Neural progenitor cell (in vitro differentiated cells): ENCODE data around the gene DIAPH2. TPM values are rescaled to one million over a fixed set of nuclear protein-coding genes. Genes with fewer than 3 reads are reported as not detected.
A peak's percentile ranks its signal among the peaks of the same experiment; 100 is the strongest.

ENCODE experiments used
- DNase-seq: peaks from one replicate; pipeline ENCODE4 v3.0.0-alpha.2; 2016; ENCODE audit warnings: low spot score
- H2AFZ ChIP-seq: fragments of 200-600 bp; sonication (generic); replicated peaks from 2 replicates; pipeline ENCODE4 v1.6.1; 2016; ENCODE audit warnings: antibody characterized with exemption
- H3F3A ChIP-seq: fragments of 200-600 bp; sonication (generic); 2 replicates; pipeline ENCODE4 v1.6.1; 2016; ENCODE audit warnings: antibody characterized with exemption, low read depth
- H3K27ac ChIP-seq: fragments of 200-600 bp; sonication (generic); 2 replicates; pipeline ENCODE4 v1.5.1; 2016; ENCODE audit warnings: mild to moderate bottlenecking
- H3K27me3 ChIP-seq: fragments of 200-600 bp; sonication (generic); 2 replicates; pipeline ENCODE4 v1.6.1; 2016; ENCODE audit warnings: mild to moderate bottlenecking, moderate library complexity
- H3K36me3 ChIP-seq: fragments of 200-600 bp; sonication (generic); 2 replicates; pipeline ENCODE4 v1.5.1; 2016
- H3K4me1 ChIP-seq: fragments of 200-600 bp; sonication (generic); 2 replicates; pipeline ENCODE4 v1.6.1; 2016; ENCODE audit warnings: mixed run types
- H3K4me2 ChIP-seq: fragments of 200-600 bp; sonication (generic); 2 replicates; pipeline ENCODE4 v1.6.1; 2016
- H3K4me3 ChIP-seq: fragments of 200-600 bp; sonication (generic); 2 replicates; pipeline ENCODE4 v1.5.1; 2016
- H3K79me2 ChIP-seq: fragments of 200-600 bp; sonication (generic); 2 replicates; pipeline ENCODE4 v1.6.1; 2016; ENCODE audit warnings: low read depth
- H3K9ac ChIP-seq: fragments of 200-600 bp; sonication (generic); 2 replicates; pipeline ENCODE4 v1.6.1; 2016
- H3K9me3 ChIP-seq: fragments of 200-600 bp; sonication (generic); 2 replicates; pipeline ENCODE4 v1.5.1; 2016; ENCODE audit warnings: low read depth
- H4K20me1 ChIP-seq: fragments of 200-600 bp; sonication (generic); 2 replicates; pipeline ENCODE4 v1.6.1; 2016; ENCODE audit warnings: low read depth
- H3K27ac Mint-ChIP-seq: 3 replicates; pipeline ENCODE4 v1.8.0; 2021; ENCODE audit warnings: mixed read lengths
- H3K27me3 Mint-ChIP-seq: 2 replicates; pipeline ENCODE4 v1.8.0; 2022; ENCODE audit warnings: low read depth, mild to moderate bottlenecking, inconsistent platforms, moderate library complexity, mixed read lengths; ENCODE audit not compliant: insufficient read depth
- H3K36me3 Mint-ChIP-seq: 3 replicates; pipeline ENCODE4 v1.8.0; 2021; ENCODE audit warnings: mixed read lengths
- H3K4me1 Mint-ChIP-seq: 3 replicates; pipeline ENCODE4 v1.8.0; 2021; ENCODE audit warnings: mixed read lengths
- H3K4me3 Mint-ChIP-seq: 3 replicates; pipeline ENCODE4 v1.8.0; 2021; ENCODE audit warnings: mild to moderate bottlenecking, moderate library complexity, mixed read lengths
- H3K9me3 Mint-ChIP-seq: 3 replicates; pipeline ENCODE4 v1.8.0; 2020; ENCODE audit warnings: mixed read lengths
- EZH2 ChIP-seq: fragments of 200-600 bp; sonication (generic); IDR thresholded peaks from 2 replicates; pipeline ENCODE4 v1.6.1; 2017; ENCODE audit warnings: antibody characterized with exemption, mild to moderate bottlenecking, moderate library complexity
- EZH2phosphoT487 ChIP-seq: fragments of 200-600 bp; sonication (generic); IDR thresholded peaks from 2 replicates; pipeline ENCODE4 v1.6.1; 2017; ENCODE audit warnings: antibody characterized with exemption
- total RNA-seq: library from RNA; depleted of rRNA; stranded (reverse); fragments of >200 nt; gene quantifications from 2 replicates; pipeline ENCODE4 v1.2.3, GENCODE V29; 2015; ENCODE audit warnings: low replicate concordance
- TF ChIP-seq, protein P1 (sequence below): fragments of 200-600 bp; sonication (generic); IDR thresholded peaks from 2 replicates; pipeline ENCODE4 v1.5.1; 2017; ENCODE audit warnings: antibody characterized with exemption, mild to moderate bottlenecking

The DIAPH2 gene
- total RNA-seq, 1 donor from 2014 or later, result 24.0 TPM

DNA sequence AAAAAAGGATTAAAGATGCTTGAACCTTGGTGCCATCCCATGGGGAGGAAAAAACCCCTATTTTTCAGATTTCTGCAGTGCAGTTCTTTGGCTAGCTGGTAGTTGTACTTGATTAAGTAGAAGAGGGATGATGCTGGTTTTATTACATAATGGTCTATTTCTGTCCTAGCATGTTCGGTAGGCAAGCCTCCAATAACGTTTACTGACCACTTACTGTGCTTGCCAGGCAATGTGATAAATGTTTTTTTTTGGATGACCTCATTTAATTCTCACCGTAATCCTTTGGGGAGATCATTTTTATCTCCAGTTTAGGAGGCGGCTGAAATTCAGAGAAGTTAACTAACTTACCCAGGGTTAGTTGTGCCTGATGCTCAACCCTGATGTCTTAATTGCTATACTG is 106.9 kb downstream of the DIAPH2 start:
- Histone ChIP-seq H3K4me3 (no peak overlapping the region), H2AFZ (no peak overlapping the region), H3K9me3 (no peaks in the 10 kb centered on the region), H3K27me3 (no peaks in the 10 kb centered on the region), H3K79me2 (no peaks in the 10 kb centered on the region), H3K36me3 (no peaks in the 10 kb centered on the region), H3K4me1 (no peaks in the 10 kb centered on the region), H3F3A (no peaks in the 10 kb centered on the region), H3K27ac (no peak overlapping the region), H3K4me2 (no peak overlapping the region), H4K20me1 (no peaks in the 10 kb centered on the region), H3K9ac (no peak overlapping the region)
- Mint-ChIP-seq H3K27ac (no peak overlapping the region), H3K9me3 (no peaks in the 10 kb centered on the region), H3K36me3 (no peaks in the 10 kb centered on the region), H3K4me1 (no peaks in the 10 kb centered on the region), H3K27me3 (no peaks in the 10 kb centered on the region), H3K4me3 (no peak overlapping the region)
- DNase-seq, result no peak
- TF ChIP-seq EZH2 (no peak), EZH2phosphoT487 (no peak)
- TF ChIP-seq, protein P1, sequence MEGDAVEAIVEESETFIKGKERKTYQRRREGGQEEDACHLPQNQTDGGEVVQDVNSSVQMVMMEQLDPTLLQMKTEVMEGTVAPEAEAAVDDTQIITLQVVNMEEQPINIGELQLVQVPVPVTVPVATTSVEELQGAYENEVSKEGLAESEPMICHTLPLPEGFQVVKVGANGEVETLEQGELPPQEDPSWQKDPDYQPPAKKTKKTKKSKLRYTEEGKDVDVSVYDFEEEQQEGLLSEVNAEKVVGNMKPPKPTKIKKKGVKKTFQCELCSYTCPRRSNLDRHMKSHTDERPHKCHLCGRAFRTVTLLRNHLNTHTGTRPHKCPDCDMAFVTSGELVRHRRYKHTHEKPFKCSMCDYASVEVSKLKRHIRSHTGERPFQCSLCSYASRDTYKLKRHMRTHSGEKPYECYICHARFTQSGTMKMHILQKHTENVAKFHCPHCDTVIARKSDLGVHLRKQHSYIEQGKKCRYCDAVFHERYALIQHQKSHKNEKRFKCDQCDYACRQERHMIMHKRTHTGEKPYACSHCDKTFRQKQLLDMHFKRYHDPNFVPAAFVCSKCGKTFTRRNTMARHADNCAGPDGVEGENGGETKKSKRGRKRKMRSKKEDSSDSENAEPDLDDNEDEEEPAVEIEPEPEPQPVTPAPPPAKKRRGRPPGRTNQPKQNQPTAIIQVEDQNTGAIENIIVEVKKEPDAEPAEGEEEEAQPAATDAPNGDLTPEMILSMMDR, result no peak

DNA sequence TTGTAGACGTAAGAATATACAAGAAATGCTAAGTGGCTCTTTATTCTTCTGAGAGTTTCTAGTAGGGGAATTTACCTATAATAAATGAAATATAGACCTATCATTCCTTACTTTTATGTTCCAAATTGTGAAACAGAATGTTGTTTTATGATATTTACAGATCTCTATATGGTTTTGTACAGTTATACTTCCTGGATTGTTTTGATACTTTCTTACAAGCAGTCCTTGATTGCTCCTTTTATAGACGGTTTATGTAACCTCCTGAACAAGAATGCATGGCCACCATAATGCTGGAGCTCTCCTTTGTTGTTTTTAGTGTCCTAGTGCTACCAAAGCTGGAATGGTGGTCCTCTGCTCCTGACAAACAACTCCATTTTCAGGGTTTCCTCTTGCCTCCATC is 107.4 kb downstream of the DIAPH2 start:
- H3K9ac ChIP-seq, result no peak overlapping the region
- H3K27ac Mint-ChIP-seq, result no peak overlapping the region
- H3K27me3 ChIP-seq, result no peaks in the 10 kb centered on the region
- no peaks in the 10 kb centered on the region for H3F3A ChIP-seq
- H3K27me3 Mint-ChIP-seq, result no peaks in the 10 kb centered on the region
- no peaks in the 10 kb centered on the region for H3K9me3 ChIP-seq
- no peak overlapping the region for H3K27ac ChIP-seq
- no peak overlapping the region for H3K4me3 Mint-ChIP-seq
- H2AFZ ChIP-seq, result no peak overlapping the region
- H3K4me1 ChIP-seq, result no peaks in the 10 kb centered on the region
- DNase-seq, result no peak
- H3K36me3 ChIP-seq, result no peaks in the 10 kb centered on the region
- H3K4me1 Mint-ChIP-seq, result no peaks in the 10 kb centered on the region
- no peak overlapping the region for H3K4me3 ChIP-seq
- TF ChIP-seq EZH2phosphoT487, result no peak
- no peak for TF ChIP-seq EZH2
- TF ChIP-seq, protein P1, result no peak
- no peaks in the 10 kb centered on the region for H3K36me3 Mint-ChIP-seq
- no peaks in the 10 kb centered on the region for H4K20me1 ChIP-seq
- H3K79me2 ChIP-seq, result no peaks in the 10 kb centered on the region
- no peak overlapping the region for H3K4me2 ChIP-seq
- no peaks in the 10 kb centered on the region for H3K9me3 Mint-ChIP-seq

DNA sequence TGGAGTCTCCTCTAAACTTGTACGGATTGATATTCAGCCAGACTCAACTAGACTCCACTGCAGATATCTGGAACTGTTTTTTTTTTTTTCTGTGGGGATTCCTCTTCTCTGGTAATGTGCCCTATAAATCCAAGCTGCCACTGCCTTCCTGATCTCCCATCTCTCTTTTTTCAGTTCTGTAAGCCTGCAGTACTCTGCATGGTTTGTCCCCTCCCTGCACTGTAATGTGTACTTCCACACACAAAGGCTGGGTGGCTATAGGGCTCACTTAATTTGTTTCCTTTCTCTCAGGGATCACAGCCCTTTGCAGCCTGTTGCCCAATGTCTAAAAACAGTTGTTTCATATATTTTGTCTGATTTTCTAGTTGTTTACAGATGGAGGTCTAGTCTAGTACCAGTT is 114.3 kb downstream of the DIAPH2 start:
- no peak overlapping the region for H3K4me3 Mint-ChIP-seq
- H3K36me3 Mint-ChIP-seq, result no peaks in the 10 kb centered on the region
- no peak overlapping the region for H3K27ac Mint-ChIP-seq

More for the DNA sequence above, 114.3 kb downstream of the DIAPH2 start:
- peak; percentile 28 for DNase-seq
- H3K4me1 Mint-ChIP-seq, result peaks cover 19% of the 10 kb centered on the region
- no peaks in the 10 kb centered on the region for H3K9me3 ChIP-seq
- no peaks in the 10 kb centered on the region for H3K27me3 ChIP-seq
- TF ChIP-seq EZH2, result no peak
- TF ChIP-seq EZH2phosphoT487, result no peak
- TF ChIP-seq, protein P1, result no peak
- H3K27ac ChIP-seq, result no peak overlapping the region
- H3K36me3 ChIP-seq, result no peaks in the 10 kb centered on the region
- H3K79me2 ChIP-seq, result no peaks in the 10 kb centered on the region
- no peaks in the 10 kb centered on the region for H4K20me1 ChIP-seq
- no peaks in the 10 kb centered on the region for H3F3A ChIP-seq
- no peaks in the 10 kb centered on the region for H3K27me3 Mint-ChIP-seq
- peak overlapping the region; percentile 2 for H3K4me2 ChIP-seq
- no peak overlapping the region for H3K4me3 ChIP-seq
- H3K9me3 Mint-ChIP-seq, result no peaks in the 10 kb centered on the region
- no peak overlapping the region for H2AFZ ChIP-seq
- H3K9ac ChIP-seq, result no peak overlapping the region
- peaks cover 17% of the 10 kb centered on the region for H3K4me1 ChIP-seq
